ENCODE measurements around the gene LAMP2.
A peak's percentile ranks its signal among the peaks of the same experiment; 100 is the strongest.
"Not testable (repeated sequence)": the region's sequence is repeated elsewhere in the genome, so short reads cannot be mapped to it uniquely, and the experiment has no call there.

Gene LAMP2

GRCh38 chrX:120468825-120469525, at the start of gene LAMP2:
TSS of gene LAMP2 (minus strand) at chrX:120469296. CDS start at chrX:120469169, 127 bp downstream.
- peak; percentile 86 for DNase-seq (ENCODE audit: low spot score)

GRCh38 chrX:120517936-120518335, 48.8 kb upstream of the LAMP2 start:
- DNase-seq (ENCODE audit: low spot score), result no peak

- DNase-seq (ENCODE audit: low spot score), result peak; percentile 16
These were observed 45.1 kb upstream of the LAMP2 start for GRCh38 chrX:120514236-120514635.

- DNase-seq (ENCODE audit: low spot score), result no peak
These were observed 43.5 kb upstream of the LAMP2 start for GRCh38 chrX:120512627-120513026.

GRCh38 chrX:120512222-120512621, 43.1 kb upstream of the LAMP2 start:
- DNase-seq (ENCODE audit: low spot score), result no peak

- DNase-seq (ENCODE audit: low spot score), result no peak
These were observed 35.5 kb upstream of the LAMP2 start for GRCh38 chrX:120504569-120504968.

GRCh38 chrX:120499301-120500072, 30.4 kb upstream of the LAMP2 start:
- DNase-seq (ENCODE audit: low spot score), result no peak

- not testable (repeated sequence) for DNase-seq (ENCODE audit: low spot score)
These were observed 21.0 kb upstream of the LAMP2 start for GRCh38 chrX:120490119-120490518.

GRCh38 chrX:120486786-120487185, 17.7 kb upstream of the LAMP2 start:
- DNase-seq (ENCODE audit: low spot score), result no peak

- peak; percentile 81 for DNase-seq (ENCODE audit: low spot score)
These were observed 16.8 kb upstream of the LAMP2 start for GRCh38 chrX:120485638-120486520.

- DNase-seq (ENCODE audit: low spot score), result peak; percentile 32
These were observed 16.2 kb upstream of the LAMP2 start for GRCh38 chrX:120485315-120485637.

GRCh38 chrX:120477453-120477852, 8.4 kb upstream of the LAMP2 start:
- no peak for DNase-seq (ENCODE audit: low spot score)

GRCh38 chrX:120476714-120477113, 7.6 kb upstream of the LAMP2 start:
- no peak for DNase-seq (ENCODE audit: low spot score)

GRCh38 chrX:120475447-120475846, 6.4 kb upstream of the LAMP2 start:
- peak; percentile 17 for DNase-seq (ENCODE audit: low spot score)

GRCh38 chrX:120474085-120474484, 5.0 kb upstream of the LAMP2 start:
- DNase-seq (ENCODE audit: low spot score), result no peak

- DNase-seq (ENCODE audit: low spot score), result not testable (repeated sequence)
These were observed 561 bp upstream of the LAMP2 start for GRCh38 chrX:120469657-120470056.

GRCh38 chrX:120468479-120468824, 644 bp downstream of the LAMP2 start:
- no peak for DNase-seq (ENCODE audit: low spot score)

GRCh38 chrX:120468071-120468470, 1.0 kb downstream of the LAMP2 start:
- DNase-seq (ENCODE audit: low spot score), result no peak

GRCh38 chrX:120464411-120464810, 4.7 kb downstream of the LAMP2 start:
- DNase-seq (ENCODE audit: low spot score), result no peak

GRCh38 chrX:120463241-120463640, 5.9 kb downstream of the LAMP2 start:
- DNase-seq (ENCODE audit: low spot score), result no peak

GRCh38 chrX:120462370-120462769, 6.7 kb downstream of the LAMP2 start:
- DNase-seq (ENCODE audit: low spot score), result no peak

- DNase-seq (ENCODE audit: low spot score), result no peak
These were observed 9.8 kb downstream of the LAMP2 start for GRCh38 chrX:120459309-120459708.

- peak; percentile 55 for DNase-seq (ENCODE audit: low spot score)
These were observed 11.3 kb downstream of the LAMP2 start for GRCh38 chrX:120457766-120458180.

All from COLO829 (cell line).